Thyroid gland (tissue), 4 donors: ENCODE results near the gene ETV6. TPM values are rescaled to one million over a fixed set of nuclear protein-coding genes. Genes with fewer than 3 reads are reported as not detected.
"Not testable (repeated sequence)": the region's sequence is repeated elsewhere in the genome, so short reads cannot be mapped to it uniquely, and the experiment has no call there.

Experiments used
- DNase-seq, 2 donors: peaks; one replicate each; pipeline ENCODE4 v3.0.0-alpha.2; 2019
- H3K27ac ChIP-seq, 3 donors: fragments of 200-600 bp; sonication (generic); 1 replicate in 2 of 3; 2 replicates in 1 of 3; pipeline ENCODE4 v1.5.1; 2016 to 2019; ENCODE audit warnings: mild to moderate bottlenecking in 1 of 3, moderate library complexity in 1 of 3
- H3K27me3 ChIP-seq: fragments of 200-600 bp; sonication (generic); one replicate; pipeline ENCODE4 v1.5.1; 2019
- H3K36me3 ChIP-seq, 2 donors: fragments of 200-600 bp; sonication (generic); one replicate each; pipeline ENCODE4 v1.5.1; 2016 to 2019
- H3K4me1 ChIP-seq, 2 donors: fragments of 200-600 bp; sonication (generic); one replicate each; pipeline ENCODE4 v1.5.1; 2017 to 2019
- H3K4me3 ChIP-seq, 3 donors: fragments of 200-600 bp; sonication (generic); replicated peaks in 1 of 3; 1 replicate in 2 of 3; 2 replicates in 1 of 3; pipeline ENCODE4 v1.5.1; 2016; ENCODE audit warnings: mild to moderate bottlenecking in 1 of 3
- H3K9me3 ChIP-seq: fragments of 200-600 bp; sonication (generic); one replicate; pipeline ENCODE4 v1.5.1; 2017
- CTCF ChIP-seq, 6 experiments: fragments of 200-600 bp in 3 of 6; fragments of 450-650 bp in 3 of 6; sonication (generic) in 3 of 6; IDR thresholded peaks; one replicate each; pipeline ENCODE4 v1.5.1; 2016 to 2019; ENCODE audit warnings: antibody characterized with exemption in 6 of 6, mild to moderate bottlenecking in 2 of 6, inconsistent platforms in 1 of 6, moderate library complexity in 1 of 6
- POLR2A ChIP-seq, 2 donors: fragments of 450-650 bp; IDR thresholded peaks; one replicate each; pipeline ENCODE4 v1.6.1; 2017; ENCODE audit warnings: antibody characterized with exemption in 2 of 2, mild to moderate bottlenecking in 2 of 2, moderate library complexity in 1 of 2
- WGBS, 2 donors: methylation state at CpG; one replicate each; pipeline ENCODE4 v1.1.5; 2017; 5-methylcytosine and 5-hydroxymethylcytosine counted together
- intact Hi-C: fragments of 100-400 bp; cut with DNase I; formaldehyde crosslinking; loops from one replicate; pipeline ENCODE4 v1.15.1; 2023
- total RNA-seq, 4 donors: library from RNA; depleted of rRNA; stranded (reverse); fragments of >200 nt; gene quantifications; one replicate each; pipeline ENCODE4 v1.2.3, GENCODE V29; 2016

Gene ETV6
- total RNA-seq, 4 donors from 2014 or later = 16.6 to 35.6 (median 17.2) TPM

- H3K4me3 ChIP-seq = no peak overlapping the region
- no peak for DNase-seq
- 64 to 74% methylated on average over 4 of the region's 4 CpGs for WGBS, 2 donors
- TF ChIP-seq CTCF (IDR thresholded peaks at IDR 0.05) (no peak), POLR2A (IDR thresholded peaks at IDR 0.05) (no peak)
- H3K4me1 ChIP-seq = peaks cover 6 to 54% of the 10 kb centered on the region in 2 donors
- H3K27ac ChIP-seq = no peak overlapping the region
- no peaks in the 10 kb centered on the region for H3K27me3 ChIP-seq
- no peaks in the 10 kb centered on the region for H3K36me3 ChIP-seq
- no peaks in the 10 kb centered on the region for H3K9me3 ChIP-seq
- intact Hi-C loops = no loop called here
Measured at GRCh38 chr12:11677093-11677492, 27.6 kb downstream of the ETV6 start.

GRCh38 chr12:11677752-11678151 is 28.3 kb downstream of the ETV6 start:
- peaks cover 6 to 50% of the 10 kb centered on the region in 2 donors for H3K4me1 ChIP-seq
- 57 to 71% methylated on average over 7 of the region's 7 CpGs for WGBS, 2 donors
- no peaks in the 10 kb centered on the region for H3K36me3 ChIP-seq
- intact Hi-C loops = no loop called here
- no peak overlapping the region for H3K27ac ChIP-seq
- H3K4me3 ChIP-seq = no peak overlapping the region
- DNase-seq = peak in 1 of 2 donors; percentile 24
- no peaks in the 10 kb centered on the region for H3K27me3 ChIP-seq
- TF ChIP-seq CTCF (IDR thresholded peaks at IDR 0.05) (no peak), POLR2A (IDR thresholded peaks at IDR 0.05) (no peak)
- no peaks in the 10 kb centered on the region for H3K9me3 ChIP-seq

- no peak for DNase-seq
- WGBS, 2 donors = 93 to 99% methylated on average over 3 of the region's 3 CpGs
- no peaks in the 10 kb centered on the region for H3K9me3 ChIP-seq
- intact Hi-C loops = no loop called here
- no peak overlapping the region for H3K27ac ChIP-seq
- no peaks in the 10 kb centered on the region for H3K27me3 ChIP-seq
- TF ChIP-seq CTCF (IDR thresholded peaks at IDR 0.05) (no peak), POLR2A (IDR thresholded peaks at IDR 0.05) (no peak)
- no peak overlapping the region for H3K4me3 ChIP-seq
- peaks cover 1 to 44% of the 10 kb centered on the region in 2 donors for H3K4me1 ChIP-seq
- no peaks in the 10 kb centered on the region for H3K36me3 ChIP-seq
Measured at GRCh38 chr12:11678781-11679180, 29.3 kb downstream of the ETV6 start.

GRCh38 chr12:11681207-11681606 is 31.7 kb downstream of the ETV6 start:
- 80 to 91% methylated on average over 2 of the region's 2 CpGs for WGBS, 2 donors
- DNase-seq = no peak
- no peak for TF ChIP-seq CTCF (IDR thresholded peaks at IDR 0.05)
- TF ChIP-seq POLR2A (IDR thresholded peaks at IDR 0.05) = no peak
- Histone ChIP-seq H3K4me1 (peaks cover 0 to 29% of the 10 kb centered on the region in 2 donors), H3K27ac (no peak overlapping the region), H3K36me3 (no peaks in the 10 kb centered on the region), H3K27me3 (no peaks in the 10 kb centered on the region), H3K4me3 (no peak overlapping the region), H3K9me3 (no peaks in the 10 kb centered on the region)
- intact Hi-C loops = no loop called here

- peaks cover 0 to 28% of the 10 kb centered on the region in 2 donors for H3K4me1 ChIP-seq
- H3K4me3 ChIP-seq, H3K9me3 ChIP-seq, H3K27me3 ChIP-seq, DNase-seq, H3K36me3 ChIP-seq, intact Hi-C loops, H3K27ac ChIP-seq: not testable (repeated sequence)
- WGBS, 2 donors = 97 to 99% methylated on average over 3 of the region's 3 CpGs
Measured at GRCh38 chr12:11681695-11682094, 32.2 kb downstream of the ETV6 start.

- no peaks in the 10 kb centered on the region for H3K27me3 ChIP-seq
- 86 to 88% methylated on average over 3 of the region's 3 CpGs for WGBS, 2 donors
- no peaks in the 10 kb centered on the region for H3K36me3 ChIP-seq
- no peaks in the 10 kb centered on the region for H3K9me3 ChIP-seq
- peaks cover 0 to 32% of the 10 kb centered on the region in 2 donors for H3K4me1 ChIP-seq
- intact Hi-C loops = no loop called here
- no peak for TF ChIP-seq POLR2A (IDR thresholded peaks at IDR 0.05)
- no peak overlapping the region for H3K27ac ChIP-seq
- no peak overlapping the region for H3K4me3 ChIP-seq
- DNase-seq = no peak
Measured at GRCh38 chr12:11684393-11684792, 34.9 kb downstream of the ETV6 start.
